ENCODE data around the gene GATA5.

Gene GATA5

DNA sequence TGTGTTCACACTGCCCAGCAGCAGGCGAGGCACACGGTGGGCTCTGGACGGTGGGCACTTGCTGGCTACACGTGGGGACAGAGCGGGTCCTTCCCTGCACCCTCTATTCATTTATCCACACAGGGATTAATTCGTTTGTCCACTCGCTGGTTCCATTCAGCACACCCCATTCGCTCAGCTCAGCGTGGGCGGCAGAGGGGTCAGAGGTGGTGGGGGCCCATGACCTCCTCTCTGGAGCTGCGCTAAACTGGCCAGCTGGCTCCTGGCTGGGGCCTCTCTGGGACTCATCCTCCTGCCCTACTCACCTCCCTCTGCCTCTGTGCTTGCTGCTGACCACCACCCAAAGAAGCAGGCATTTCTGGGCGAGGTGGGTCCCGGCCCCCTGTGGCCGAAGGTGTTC is 27.0 kb downstream of the GATA5 start:
- no peak overlapping the region for H3K4me3 ChIP-seq (ENCODE audit: low read depth, low read length)
- TF ChIP-seq, protein P1, sequence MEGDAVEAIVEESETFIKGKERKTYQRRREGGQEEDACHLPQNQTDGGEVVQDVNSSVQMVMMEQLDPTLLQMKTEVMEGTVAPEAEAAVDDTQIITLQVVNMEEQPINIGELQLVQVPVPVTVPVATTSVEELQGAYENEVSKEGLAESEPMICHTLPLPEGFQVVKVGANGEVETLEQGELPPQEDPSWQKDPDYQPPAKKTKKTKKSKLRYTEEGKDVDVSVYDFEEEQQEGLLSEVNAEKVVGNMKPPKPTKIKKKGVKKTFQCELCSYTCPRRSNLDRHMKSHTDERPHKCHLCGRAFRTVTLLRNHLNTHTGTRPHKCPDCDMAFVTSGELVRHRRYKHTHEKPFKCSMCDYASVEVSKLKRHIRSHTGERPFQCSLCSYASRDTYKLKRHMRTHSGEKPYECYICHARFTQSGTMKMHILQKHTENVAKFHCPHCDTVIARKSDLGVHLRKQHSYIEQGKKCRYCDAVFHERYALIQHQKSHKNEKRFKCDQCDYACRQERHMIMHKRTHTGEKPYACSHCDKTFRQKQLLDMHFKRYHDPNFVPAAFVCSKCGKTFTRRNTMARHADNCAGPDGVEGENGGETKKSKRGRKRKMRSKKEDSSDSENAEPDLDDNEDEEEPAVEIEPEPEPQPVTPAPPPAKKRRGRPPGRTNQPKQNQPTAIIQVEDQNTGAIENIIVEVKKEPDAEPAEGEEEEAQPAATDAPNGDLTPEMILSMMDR (IDR thresholded peaks at IDR 0.05; ENCODE audit: borderline replicate concordance, insufficient read depth, low read depth, low read length) = no peak

DNA sequence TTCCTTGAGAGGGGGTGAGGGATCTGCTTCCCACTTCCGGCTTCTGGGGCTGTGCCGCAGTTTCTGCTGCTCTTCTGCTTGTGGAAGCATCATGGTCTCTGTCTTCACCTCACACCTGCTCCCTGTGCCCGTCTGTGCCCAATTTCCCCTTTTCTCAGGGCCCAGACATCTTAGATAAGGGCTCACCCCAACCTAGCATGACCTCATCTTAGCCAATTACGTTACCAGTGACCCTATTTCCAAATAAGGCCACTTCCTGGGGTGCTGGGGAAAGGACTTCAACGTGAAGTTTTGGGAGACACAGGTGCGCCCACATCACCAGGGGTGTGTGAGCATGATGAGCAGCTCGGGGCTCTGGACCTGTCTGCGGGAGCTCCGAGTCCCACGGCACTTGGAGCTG is 27.8 kb downstream of the GATA5 start:
- H3K4me3 ChIP-seq (ENCODE audit: low read depth, low read length) = no peak overlapping the region
- TF ChIP-seq, protein P1 (IDR thresholded peaks at IDR 0.05; ENCODE audit: borderline replicate concordance, insufficient read depth, low read depth, low read length) = no peak

DNA sequence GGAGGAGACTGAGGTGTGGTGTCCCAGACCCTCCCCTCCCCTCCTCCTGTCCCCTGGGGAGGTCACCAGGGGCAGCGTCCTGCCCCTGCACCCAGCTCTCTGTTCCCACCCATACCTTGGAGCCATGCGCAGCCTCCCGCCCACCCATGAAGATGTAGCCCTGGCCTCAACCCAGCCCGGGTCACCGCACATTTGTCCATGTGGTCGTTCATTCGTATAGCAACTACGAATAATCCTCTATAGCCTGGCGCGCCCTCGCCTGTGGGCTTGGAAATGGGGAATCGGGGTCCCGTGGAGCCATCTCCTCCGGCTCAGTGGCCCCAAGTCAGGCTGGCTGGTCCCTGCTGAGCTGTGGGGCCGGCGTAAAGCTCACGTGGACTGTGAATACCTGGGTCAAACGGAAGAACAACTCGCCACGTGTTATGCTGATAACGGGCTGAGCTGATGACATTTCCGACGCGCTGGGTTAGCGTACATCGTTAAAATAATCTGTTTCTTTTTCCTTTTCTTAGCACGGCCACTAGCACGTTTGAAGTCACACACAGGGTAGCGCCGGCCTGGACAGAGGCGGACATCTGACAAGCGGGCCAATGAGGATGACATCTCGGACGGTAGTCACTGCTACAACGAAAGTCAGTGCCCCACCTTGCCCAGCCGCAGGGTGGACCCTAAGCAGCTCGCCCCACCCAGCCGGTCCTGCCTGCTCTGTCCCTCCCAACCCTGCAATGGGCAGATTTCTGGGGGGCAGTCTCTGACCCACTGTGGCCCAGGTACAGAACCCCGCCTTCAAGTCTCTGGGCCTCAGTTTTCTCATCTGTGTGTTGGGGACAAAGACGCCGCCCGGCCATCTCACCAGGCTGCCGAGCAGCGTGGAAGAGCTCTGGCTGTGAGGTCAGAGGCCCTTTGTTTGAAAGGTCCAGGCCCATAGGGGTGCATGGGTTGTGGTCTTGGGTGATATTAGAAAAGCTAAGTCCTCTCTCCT is 28.6 kb downstream of the GATA5 start:
- TF ChIP-seq, protein P1 (IDR thresholded peaks at IDR 0.05; ENCODE audit: borderline replicate concordance, insufficient read depth, low read depth, low read length) = no peak
- H3K4me3 ChIP-seq (ENCODE audit: low read depth, low read length) = no peak overlapping the region

DNA sequence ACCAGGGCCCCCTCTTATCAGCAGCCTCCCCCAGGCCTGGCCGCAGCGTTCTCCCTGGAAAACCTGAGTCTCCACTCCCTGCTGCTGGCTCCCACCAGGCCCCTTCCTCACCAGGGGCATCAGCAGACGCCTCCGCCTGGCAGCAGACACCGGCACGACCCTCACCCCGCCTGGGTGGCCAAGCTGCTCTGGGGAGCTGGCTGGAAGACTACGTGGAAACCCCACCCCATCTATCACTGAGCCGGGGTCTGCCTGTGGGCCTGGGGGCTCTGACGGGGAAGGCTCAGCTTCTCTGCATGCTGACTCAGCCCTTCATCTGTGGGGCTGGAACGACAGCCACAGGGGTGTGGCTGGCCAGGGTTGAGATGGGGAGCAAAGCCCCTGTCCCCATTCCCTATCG is 29.3 kb downstream of the GATA5 start:
- no peak overlapping the region for H3K4me3 ChIP-seq (ENCODE audit: low read depth, low read length)
- TF ChIP-seq, protein P1 (IDR thresholded peaks at IDR 0.05; ENCODE audit: borderline replicate concordance, insufficient read depth, low read depth, low read length) = no peak

DNA sequence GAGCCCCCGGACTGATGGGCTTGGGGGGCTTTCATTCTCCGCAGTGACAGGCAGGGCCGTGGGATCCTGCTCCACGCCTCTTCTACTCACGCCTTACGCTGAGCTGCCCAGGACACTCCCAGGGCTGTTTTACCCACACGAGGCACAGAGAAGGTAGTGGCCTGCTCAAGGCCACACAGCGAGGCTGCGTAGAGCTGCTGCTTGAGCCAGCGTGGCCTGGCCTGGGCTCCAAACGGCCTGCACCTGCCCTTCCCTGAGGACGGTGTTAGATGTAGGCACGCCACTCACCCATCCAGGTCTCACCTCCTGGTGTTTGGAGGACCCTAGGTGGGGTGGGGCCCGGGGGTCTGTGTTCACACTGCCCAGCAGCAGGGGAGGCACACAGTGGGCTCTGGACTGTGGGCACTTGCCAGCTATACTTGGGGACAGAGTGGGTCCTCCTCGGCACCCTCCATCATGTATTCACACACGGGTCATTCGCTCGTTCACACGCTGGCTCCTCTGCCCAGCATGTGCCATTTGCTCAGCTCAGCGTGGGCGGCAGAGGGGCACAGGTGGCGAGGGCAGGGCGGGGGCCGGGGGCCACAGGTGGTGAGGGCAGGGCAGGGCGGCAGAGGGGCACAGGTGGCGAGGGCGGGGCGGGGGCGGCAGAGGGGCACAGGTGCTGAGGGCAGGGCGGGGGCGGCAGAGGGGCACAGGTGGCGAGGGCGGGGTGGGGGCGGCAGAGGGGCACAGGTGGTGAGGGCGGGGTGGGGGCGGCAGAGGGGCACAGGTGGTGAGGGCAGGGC is 30.0 kb downstream of the GATA5 start:
- TF ChIP-seq, protein P1 (IDR thresholded peaks at IDR 0.05; ENCODE audit: borderline replicate concordance, insufficient read depth, low read depth, low read length) = no peak
- H3K4me3 ChIP-seq (ENCODE audit: low read depth, low read length) = no peak overlapping the region

DNA sequence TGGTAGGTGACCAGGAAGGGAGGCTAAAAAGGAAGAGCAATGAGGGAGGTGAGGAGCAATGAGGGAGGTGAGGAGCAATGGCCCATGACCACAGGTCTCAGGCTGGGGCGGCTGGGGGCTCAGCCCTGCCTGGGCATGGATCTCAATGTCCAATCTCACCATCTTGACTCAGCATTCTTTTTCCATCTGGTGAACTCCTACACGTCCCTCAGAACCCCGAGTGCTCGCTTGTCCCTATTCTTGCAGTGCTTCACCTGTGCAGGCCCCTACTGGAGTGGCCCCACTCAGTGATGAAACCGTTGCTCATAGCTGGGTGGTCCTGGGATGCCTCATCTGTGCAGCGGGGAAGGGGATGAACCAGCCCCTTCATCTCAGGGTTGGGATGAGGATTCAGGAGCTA is 31.5 kb downstream of the GATA5 start:
- H3K4me3 ChIP-seq (ENCODE audit: low read depth, low read length) = no peak overlapping the region
- TF ChIP-seq, protein P1 (IDR thresholded peaks at IDR 0.05; ENCODE audit: borderline replicate concordance, insufficient read depth, low read depth, low read length) = no peak

Measured in GM12875 (cell line).